K562 (cell line): ENCODE data around the gene APOL4. TPM values are rescaled to one million over a fixed set of nuclear protein-coding genes. Genes with fewer than 3 reads are reported as not detected.

Source experiments
- ARID2 ChIP-seq: fragments of 450-650 bp; IDR thresholded peaks from 2 replicates; pipeline ENCODE4 v1.6.1; 2017; ENCODE audit warnings: antibody characterized with exemption, mild to moderate bottlenecking
- BCLAF1 ChIP-seq, 2 experiments: fragments of 450-650 bp in 1 of 2; IDR thresholded peaks; 2 replicates each; pipeline ENCODE4 v1.6.1; 2011 to 2017; ENCODE audit warnings: low read depth in 2 of 2, antibody characterized with exemption in 1 of 2, borderline replicate concordance in 1 of 2, low read length in 1 of 2, mild to moderate bottlenecking in 1 of 2, mixed read lengths in 1 of 2; ENCODE audit not compliant: control insufficient read depth in 1 of 2
- CHCHD3 ChIP-seq: fragments of 250-450 bp; sonication (Bioruptor Pico); IDR thresholded peaks from 2 replicates; pipeline ENCODE4 v2.1.2; 2022; ENCODE audit warnings: mild to moderate bottlenecking
- OTX1 ChIP-seq: fragments of 450-650 bp; formaldehyde crosslinking; IDR thresholded peaks from 2 replicates; pipeline ENCODE4 v1.4.0; 2022; ENCODE audit warnings: mild to moderate bottlenecking
- RFX7 ChIP-seq: fragments of 250-450 bp; sonication (Bioruptor Pico); IDR thresholded peaks from 2 replicates; pipeline ENCODE4 v1.5.1; 2021; ENCODE audit warnings: mild to moderate bottlenecking
- ZNF282 ChIP-seq: sonication (generic); formaldehyde crosslinking; IDR thresholded peaks from 2 replicates; pipeline ENCODE4 v1.8.1; 2023; ENCODE audit warnings: missing genetic modification reagents
- polyA plus RNA-seq, 8 experiments: library from polyadenylated mRNA; depleted of rRNA in 4 of 8; stranded (reverse) in 5 of 8; unstranded in 3 of 8; fragments of >200 nt; fragmentation: Nextera tagmentation in 2 of 8; fragmentation: Illumina TruSeq in 1 of 8; extraction: Ambion mirVana in 2 of 8; extraction: Trizol in 1 of 8; gene quantifications; 2 replicates each; pipeline versions ENCODE4 v1.2.1 to v1.2.3, GENCODE V29; 2011 to 2014; ENCODE audit warnings: inconsistent platforms in 1 of 8, missing spikeins in 1 of 8
- total RNA-seq, 7 experiments: library from RNA; depleted of rRNA in 6 of 7; stranded (reverse); fragments of >200 nt in 6 of 7; fragmentation: Illumina TruSeq in 2 of 7; extraction: Trizol in 2 of 7; gene quantifications; 2 replicates each; pipeline versions ENCODE4 v1.2.1 to v1.2.3, GENCODE V29; 2011 to 2021; ENCODE audit warnings: low replicate concordance in 1 of 7
- TF ChIP-seq, protein P1 (sequence below): fragments of 450-650 bp; formaldehyde crosslinking; IDR thresholded peaks from 2 replicates; pipeline ENCODE4 v1.4.0; 2022; ENCODE audit warnings: missing genetic modification characterization
- TF ChIP-seq, protein P2 (sequence below): fragments of 250-450 bp; sonication (Bioruptor Pico); IDR thresholded peaks from 2 replicates; pipeline ENCODE4 v1.8.0; 2022; ENCODE audit warnings: moderate library complexity, mild to moderate bottlenecking, inconsistent platforms

APOL4 gene
- total and polyA plus RNA-seq, 9 of the 15 experiments (the other 6 are each of a cell fraction or from before 2014, with no cell fraction given) = 6.5 to 15.0 (median 9.8) TPM

- TF ChIP-seq BCLAF1 (IDR thresholded peaks at IDR 0.05; ENCODE audit: borderline replicate concordance in 1 of 2, control insufficient read depth in 1 of 2, low read depth in 2 of 2, low read length in 1 of 2) (no peak), OTX1 (CRISPR knock-in tag) (no peak), RFX7 (no peak), ZNF282 (no peak), CHCHD3 (CRISPR knock-in tag) (no peak), ARID2 (no peak)
- TF ChIP-seq, protein P1, sequence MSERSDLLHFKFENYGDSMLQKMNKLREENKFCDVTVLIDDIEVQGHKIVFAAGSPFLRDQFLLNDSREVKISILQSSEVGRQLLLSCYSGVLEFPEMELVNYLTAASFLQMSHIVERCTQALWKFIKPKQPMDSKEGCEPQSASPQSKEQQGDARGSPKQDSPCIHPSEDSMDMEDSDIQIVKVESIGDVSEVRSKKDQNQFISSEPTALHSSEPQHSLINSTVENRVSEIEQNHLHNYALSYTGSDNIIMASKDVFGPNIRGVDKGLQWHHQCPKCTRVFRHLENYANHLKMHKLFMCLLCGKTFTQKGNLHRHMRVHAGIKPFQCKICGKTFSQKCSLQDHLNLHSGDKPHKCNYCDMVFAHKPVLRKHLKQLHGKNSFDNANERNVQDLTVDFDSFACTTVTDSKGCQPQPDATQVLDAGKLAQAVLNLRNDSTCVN = no peak
- TF ChIP-seq, protein P2, sequence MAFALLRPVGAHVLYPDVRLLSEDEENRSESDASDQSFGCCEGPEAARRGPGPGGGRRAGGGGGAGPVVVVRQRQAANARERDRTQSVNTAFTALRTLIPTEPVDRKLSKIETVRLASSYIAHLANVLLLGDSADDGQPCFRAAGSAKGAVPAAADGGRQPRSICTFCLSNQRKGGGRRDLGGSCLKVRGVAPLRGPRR = no peak
Measured at GRCh38 chr22:36193171-36193570, 8.4 kb downstream of the APOL4 start (continued).
